MM.1S (cell line): ENCODE measurements around the gene PRKCH.

ENCODE experiments used
- DNase-seq: peaks from one replicate; pipeline ENCODE4 v3.0.0-alpha.2; 2015
- H2AFZ ChIP-seq: fragments of 300-600 bp; sonication (generic); 2 replicates; pipeline ENCODE4 v1.6.0; 2016; ENCODE audit warnings: antibody characterized with exemption, low read length
- H3F3A ChIP-seq: fragments of 300-600 bp; sonication (generic); 2 replicates; pipeline ENCODE4 v1.6.1; 2016; ENCODE audit warnings: mild to moderate bottlenecking, antibody characterized with exemption, low read length, moderate library complexity, mixed read lengths; ENCODE audit not compliant: insufficient read depth
- H3K27ac ChIP-seq: fragments of 300-600 bp; sonication (generic); 2 replicates; pipeline ENCODE4 v1.5.1; 2016; ENCODE audit warnings: mild to moderate bottlenecking, low read length
- H3K27me3 ChIP-seq: fragments of 300-600 bp; sonication (generic); replicated peaks from 2 replicates; pipeline ENCODE4 v1.6.0; 2016; ENCODE audit warnings: low read length; ENCODE audit not compliant: insufficient read depth
- H3K36me3 ChIP-seq: fragments of 300-600 bp; sonication (generic); replicated peaks from 2 replicates; pipeline ENCODE4 v1.6.1; 2016; ENCODE audit warnings: mild to moderate bottlenecking, low read length, mixed read lengths; ENCODE audit not compliant: insufficient read depth
- H3K4me1 ChIP-seq: fragments of 300-600 bp; sonication (generic); 2 replicates; pipeline ENCODE4 v1.6.1; 2016; ENCODE audit warnings: low read length, mixed read lengths
- H3K4me2 ChIP-seq: fragments of 300-600 bp; sonication (generic); 2 replicates; pipeline ENCODE4 v1.6.0; 2016; ENCODE audit warnings: low read depth, low read length
- H3K4me3 ChIP-seq: fragments of 300-600 bp; sonication (generic); 2 replicates; pipeline ENCODE4 v1.5.1; 2016; ENCODE audit warnings: low read length, mixed read lengths
- H3K79me2 ChIP-seq: fragments of 300-600 bp; sonication (generic); 2 replicates; pipeline ENCODE4 v1.6.1; 2016; ENCODE audit warnings: mixed run types, low read length, mixed read lengths
- H3K9ac ChIP-seq: fragments of 300-600 bp; sonication (generic); 2 replicates; pipeline ENCODE4 v1.6.1; 2016; ENCODE audit warnings: low read length, mixed read lengths
- H3K9me2 ChIP-seq: fragments of 300-600 bp; sonication (generic); replicated peaks from 2 replicates; pipeline ENCODE4 v1.6.1; 2016; ENCODE audit warnings: mild to moderate bottlenecking, low read length, mixed read lengths; ENCODE audit not compliant: insufficient read depth
- H3K9me3 ChIP-seq: fragments of 300-600 bp; sonication (generic); replicated peaks from 2 replicates; pipeline ENCODE4 v1.6.1; 2016; ENCODE audit warnings: mild to moderate bottlenecking, low read length, mixed read lengths; ENCODE audit not compliant: insufficient read depth
- H4K20me1 ChIP-seq: fragments of 300-600 bp; sonication (generic); 2 replicates; pipeline ENCODE4 v1.6.1; 2016; ENCODE audit warnings: mild to moderate bottlenecking, low read length, moderate library complexity, mixed read lengths; ENCODE audit not compliant: insufficient read depth
- CTCF ChIP-seq: fragments of 300-600 bp; sonication (generic); IDR thresholded peaks from 2 replicates; pipeline ENCODE4 v1.5.1; 2016; ENCODE audit warnings: antibody characterized with exemption, low read length, mixed read lengths
- EZH2 ChIP-seq: fragments of 300-600 bp; sonication (generic); optimal IDR thresholded peaks from 2 replicates; pipeline ENCODE3; 2017; ENCODE audit warnings: low read depth, mild to moderate bottlenecking, antibody characterized with exemption, low read length, mixed read lengths
- EZH2phosphoT487 ChIP-seq: fragments of 300-600 bp; sonication (generic); IDR thresholded peaks from 2 replicates; pipeline ENCODE4 v1.6.1; 2018; ENCODE audit warnings: antibody characterized with exemption, low read length

PRKCH gene

GRCh38 chr14:61335049-61335448 is 13.7 kb downstream of the PRKCH start:
- H3K9ac ChIP-seq, result no peak overlapping the region
- no peaks in the 10 kb centered on the region for H3K9me2 ChIP-seq
- no peak overlapping the region for H3K27ac ChIP-seq
- H3K9me3 ChIP-seq, result no peaks in the 10 kb centered on the region
- no peak for DNase-seq
- H3K4me2 ChIP-seq, result no peak overlapping the region
- no peak overlapping the region for H2AFZ ChIP-seq
- TF ChIP-seq CTCF, result no peak
- TF ChIP-seq EZH2phosphoT487, result no peak
- TF ChIP-seq EZH2, result no peak
- H3F3A ChIP-seq, result no peaks in the 10 kb centered on the region
- H3K27me3 ChIP-seq, result no peaks in the 10 kb centered on the region
- no peak overlapping the region for H3K4me3 ChIP-seq
- H4K20me1 ChIP-seq, result no peaks in the 10 kb centered on the region
- H3K79me2 ChIP-seq, result no peaks in the 10 kb centered on the region
- no peaks in the 10 kb centered on the region for H3K36me3 ChIP-seq
- no peaks in the 10 kb centered on the region for H3K4me1 ChIP-seq

GRCh38 chr14:61335671-61336275 is 14.4 kb downstream of the PRKCH start:
- H3K27me3 ChIP-seq, result no peaks in the 10 kb centered on the region
- no peak overlapping the region for H3K27ac ChIP-seq
- H3K4me1 ChIP-seq, result no peaks in the 10 kb centered on the region
- no peak overlapping the region for H3K4me2 ChIP-seq
- no peaks in the 10 kb centered on the region for H3K9me3 ChIP-seq
- H2AFZ ChIP-seq, result no peak overlapping the region
- DNase-seq, result no peak
- H3F3A ChIP-seq, result no peaks in the 10 kb centered on the region
- no peaks in the 10 kb centered on the region for H3K9me2 ChIP-seq
- H3K9ac ChIP-seq, result no peak overlapping the region
- no peaks in the 10 kb centered on the region for H3K79me2 ChIP-seq
- no peak for TF ChIP-seq CTCF
- no peak for TF ChIP-seq EZH2
- no peak overlapping the region for H3K4me3 ChIP-seq
- H3K36me3 ChIP-seq, result no peaks in the 10 kb centered on the region
- no peaks in the 10 kb centered on the region for H4K20me1 ChIP-seq

GRCh38 chr14:61337893-61338292 is 16.5 kb downstream of the PRKCH start:
- H3K9me3 ChIP-seq, result no peaks in the 10 kb centered on the region
- no peaks in the 10 kb centered on the region for H3K9me2 ChIP-seq
- no peak overlapping the region for H2AFZ ChIP-seq
- H3K4me1 ChIP-seq, result no peaks in the 10 kb centered on the region
- no peak overlapping the region for H3K9ac ChIP-seq
- TF ChIP-seq CTCF (no peak), EZH2phosphoT487 (no peak), EZH2 (no peak)
- H3K4me2 ChIP-seq, result no peak overlapping the region
- H3F3A ChIP-seq, result no peaks in the 10 kb centered on the region
- no peaks in the 10 kb centered on the region for H4K20me1 ChIP-seq
- DNase-seq, result no peak
- H3K4me3 ChIP-seq, result no peak overlapping the region
- no peak overlapping the region for H3K27ac ChIP-seq
- no peaks in the 10 kb centered on the region for H3K79me2 ChIP-seq
- no peaks in the 10 kb centered on the region for H3K27me3 ChIP-seq
- H3K36me3 ChIP-seq, result no peaks in the 10 kb centered on the region
